Activated naive CD4-positive, alpha-beta T cell treated with anti-CD3 and anti-CD28 coated beads, Interleukin-2, amount 10 ng/mL, durations not matched to agents 7 days and 5 days (primary cell): ENCODE results near the gene HABP4.

ENCODE experiments used
- CTCF ChIA-PET: fragments of 350-600 bp; sonication (Branson Sonifier 250); formaldehyde crosslinking; loops from one replicate; lab custom pipeline; 2021; ENCODE audit warnings: antibody characterized with exemption; lab: Charles Lee
- DNase-seq: peaks from one replicate; pipeline ENCODE4 v3.0.0-alpha.2; 2020
- H3K27ac Mint-ChIP-seq: one replicate; pipeline ENCODE4 v1.8.0; 2021; ENCODE audit warnings: mild to moderate bottlenecking, moderate library complexity, mixed read lengths
- H3K27me3 Mint-ChIP-seq: one replicate; pipeline ENCODE4 v1.8.0; 2021; ENCODE audit warnings: mild to moderate bottlenecking, mixed read lengths
- H3K36me3 Mint-ChIP-seq: one replicate; pipeline ENCODE4 v1.8.0; 2021; ENCODE audit warnings: mixed read lengths
- H3K4me1 Mint-ChIP-seq: one replicate; pipeline ENCODE4 v1.8.0; 2021; ENCODE audit warnings: mixed read lengths
- H3K4me3 Mint-ChIP-seq: one replicate; pipeline ENCODE4 v1.8.0; 2021; ENCODE audit warnings: mild to moderate bottlenecking, moderate library complexity, mixed read lengths
- H3K9me3 Mint-ChIP-seq: one replicate; pipeline ENCODE4 v1.8.0; 2021; ENCODE audit warnings: mixed read lengths

Gene HABP4

DNA sequence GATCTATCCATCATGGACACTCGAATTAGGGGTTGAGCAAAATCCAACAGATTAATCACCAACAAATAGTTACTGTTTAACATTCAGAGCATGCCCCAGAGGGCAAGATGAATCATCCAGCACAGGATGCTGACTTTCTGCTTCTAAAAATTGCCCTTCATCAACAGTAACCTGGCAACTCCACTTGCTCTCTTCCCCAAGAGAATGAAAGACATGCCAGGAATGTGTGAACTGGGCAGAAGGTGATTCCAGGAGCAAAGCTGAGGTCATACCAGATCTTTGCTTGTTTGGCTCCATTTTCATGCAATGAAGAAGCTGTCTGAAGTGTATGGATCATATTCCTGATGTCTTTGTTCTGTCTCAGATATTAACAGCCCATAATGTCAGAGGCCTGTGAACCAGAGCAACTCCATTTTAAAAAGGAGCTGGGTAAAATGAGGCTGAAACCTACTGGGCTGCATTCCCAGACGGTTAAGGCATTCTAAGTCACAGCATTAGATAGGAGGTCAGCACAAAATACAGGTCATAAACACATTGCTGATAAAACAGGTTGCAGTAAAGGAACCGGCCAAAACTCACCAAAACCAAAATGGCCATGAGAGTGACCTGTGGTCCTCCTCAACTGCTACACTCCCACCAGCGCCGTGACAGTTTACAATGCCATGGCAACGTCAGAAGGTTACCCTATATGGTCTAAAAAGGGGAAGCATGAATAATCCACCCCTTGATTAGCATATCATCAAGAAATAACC, 29.3 kb upstream of the HABP4 start:
- CTCF ChIA-PET = no interaction called here
- H3K9me3 Mint-ChIP-seq = no peaks in the 10 kb centered on the region
- DNase-seq = peak; percentile 38
- peaks cover 10% of the 10 kb centered on the region for H3K36me3 Mint-ChIP-seq
- peak overlapping the region; percentile 95 for H3K27ac Mint-ChIP-seq
- peaks cover 3% of the 10 kb centered on the region for H3K27me3 Mint-ChIP-seq
- H3K4me3 Mint-ChIP-seq = peak overlapping the region; percentile 83
- peaks cover 35% of the 10 kb centered on the region for H3K4me1 Mint-ChIP-seq

GRCh38 chr9:96423322-96423984, 26.5 kb upstream of the HABP4 start:
- H3K4me3 Mint-ChIP-seq = no peak overlapping the region
- H3K27ac Mint-ChIP-seq = no peak overlapping the region
- no peak for DNase-seq
- H3K27me3 Mint-ChIP-seq = peaks cover 7% of the 10 kb centered on the region
- H3K9me3 Mint-ChIP-seq = no peaks in the 10 kb centered on the region
- H3K4me1 Mint-ChIP-seq = peaks cover 25% of the 10 kb centered on the region
- CTCF ChIA-PET = interaction anchor here (1.0 kb wide), 1 partner anchor 243 kb away, joined by 3 read pairs; no protein-coding TSS in a partner anchor
- no peaks in the 10 kb centered on the region for H3K36me3 Mint-ChIP-seq

DNA sequence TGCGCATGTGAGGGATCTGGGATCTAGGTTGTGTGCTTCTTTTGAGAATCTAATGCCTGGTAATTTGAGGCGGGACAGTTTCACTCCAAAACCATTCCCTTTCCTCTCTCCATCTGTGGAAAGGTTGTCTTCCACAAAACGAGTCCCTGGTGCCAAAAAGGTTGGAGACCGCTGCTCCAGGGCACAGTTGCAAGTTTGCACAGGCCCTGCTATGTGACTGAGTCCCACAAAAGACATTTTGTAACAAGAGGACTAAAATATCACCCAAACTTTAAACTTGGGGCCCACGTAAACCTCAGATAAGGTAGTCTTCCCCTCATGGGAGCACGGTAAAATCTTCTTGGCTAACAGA, 26.0 kb upstream of the HABP4 start:
- Mint-ChIP-seq H3K27ac (no peak overlapping the region), H3K4me3 (no peak overlapping the region), H3K27me3 (peaks cover 7% of the 10 kb centered on the region), H3K4me1 (peaks cover 25% of the 10 kb centered on the region), H3K9me3 (no peaks in the 10 kb centered on the region), H3K36me3 (no peaks in the 10 kb centered on the region)
- CTCF ChIA-PET = no interaction called here
- DNase-seq = no peak

GRCh38 chr9:96425500-96426169, 24.3 kb upstream of the HABP4 start:
- CTCF ChIA-PET = no interaction called here
- H3K27me3 Mint-ChIP-seq = peaks cover 7% of the 10 kb centered on the region
- no peak overlapping the region for H3K4me3 Mint-ChIP-seq

DNA sequence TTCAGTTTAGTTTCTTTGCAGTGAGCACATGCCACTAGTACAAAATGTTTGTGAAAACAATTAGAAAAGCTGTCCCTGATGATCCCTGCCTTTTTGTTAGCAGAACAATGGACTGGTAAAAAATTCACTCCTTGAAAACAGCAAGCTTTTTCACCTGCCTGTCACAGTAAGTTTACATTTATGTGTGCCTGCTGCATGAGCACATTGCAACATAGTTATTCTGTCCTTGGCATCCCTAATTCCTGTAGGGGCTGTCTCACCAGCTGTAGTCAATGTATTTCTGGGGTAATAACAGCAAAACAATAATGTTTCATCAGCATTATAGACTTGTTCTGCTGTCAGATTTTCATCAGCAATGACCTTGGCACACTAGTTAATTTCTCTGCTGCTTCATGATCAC, 20.2 kb upstream of the HABP4 start:
- Mint-ChIP-seq H3K27ac (no peak overlapping the region), H3K4me1 (peaks cover 3% of the 10 kb centered on the region), H3K27me3 (peaks cover 13% of the 10 kb centered on the region), H3K9me3 (no peaks in the 10 kb centered on the region), H3K36me3 (no peaks in the 10 kb centered on the region), H3K4me3 (no peak overlapping the region)
- DNase-seq = no peak
- CTCF ChIA-PET = interaction anchor here (1.1 kb wide), 1 partner anchor 12 kb away, joined by 5 read pairs; no protein-coding TSS in a partner anchor

More at GRCh38 chr9:96425500-96426169, 24.3 kb upstream of the HABP4 start:
- no peak for DNase-seq
- no peaks in the 10 kb centered on the region for H3K9me3 Mint-ChIP-seq
- H3K36me3 Mint-ChIP-seq = no peaks in the 10 kb centered on the region
- H3K4me1 Mint-ChIP-seq = peaks cover 11% of the 10 kb centered on the region
- no peak overlapping the region for H3K27ac Mint-ChIP-seq

- DNase-seq = no peak
- no peak overlapping the region for H3K27ac Mint-ChIP-seq
- H3K9me3 Mint-ChIP-seq = no peaks in the 10 kb centered on the region
- CTCF ChIA-PET = no interaction called here
- peaks cover 3% of the 10 kb centered on the region for H3K4me1 Mint-ChIP-seq
- peaks cover 13% of the 10 kb centered on the region for H3K27me3 Mint-ChIP-seq
- H3K4me3 Mint-ChIP-seq = no peak overlapping the region
- H3K36me3 Mint-ChIP-seq = no peaks in the 10 kb centered on the region
These were observed 19.6 kb upstream of the HABP4 start for GRCh38 chr9:96430377-96430776.

DNA sequence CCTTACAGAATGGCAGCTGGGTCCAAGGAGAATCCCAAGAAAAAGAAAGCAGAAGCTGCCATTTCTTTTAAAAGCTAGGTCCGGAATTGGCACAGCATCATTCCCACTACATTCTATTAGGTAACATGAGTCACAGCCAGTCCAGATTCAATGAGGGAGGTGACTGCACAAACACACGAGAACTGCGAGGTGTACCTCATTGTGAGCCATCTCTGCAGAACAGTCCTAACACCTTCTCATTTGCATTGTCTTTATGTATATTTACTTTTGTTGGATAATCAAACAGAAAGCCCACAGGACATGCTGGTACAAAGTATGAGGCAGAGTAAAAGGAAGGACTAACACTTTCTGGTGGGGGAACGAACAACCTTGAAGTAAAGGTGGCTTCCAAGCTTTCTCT, 14.6 kb upstream of the HABP4 start:
- Mint-ChIP-seq H3K4me3 (no peak overlapping the region), H3K36me3 (no peaks in the 10 kb centered on the region), H3K4me1 (no peaks in the 10 kb centered on the region), H3K9me3 (no peaks in the 10 kb centered on the region), H3K27ac (no peak overlapping the region), H3K27me3 (peaks cover 9% of the 10 kb centered on the region)
- CTCF ChIA-PET = interaction anchor here (0.9 to 1.6 kb wide), 4 partner anchors 8 to 232 kb away, joined by 3 to 5 read pairs (median 5); partner anchors contain the start of gene HABP4
- no peak for DNase-seq

- Mint-ChIP-seq H3K36me3 (no peaks in the 10 kb centered on the region), H3K9me3 (no peaks in the 10 kb centered on the region), H3K27ac (no peak overlapping the region), H3K27me3 (peaks cover 9% of the 10 kb centered on the region), H3K4me1 (no peaks in the 10 kb centered on the region), H3K4me3 (no peak overlapping the region)
- CTCF ChIA-PET = interaction anchor here (0.9 to 1.6 kb wide), 3 partner anchors 14 to 231 kb away, joined by 5 read pairs; partner anchors contain the start of gene HABP4
- no peak for DNase-seq
These were observed 13.9 kb upstream of the HABP4 start for GRCh38 chr9:96436063-96436455.

- H3K4me1 Mint-ChIP-seq = no peaks in the 10 kb centered on the region
- no peaks in the 10 kb centered on the region for H3K36me3 Mint-ChIP-seq
- no peak for DNase-seq
- no peak overlapping the region for H3K27ac Mint-ChIP-seq
- peaks cover under 1% of the 10 kb centered on the region for H3K9me3 Mint-ChIP-seq
- CTCF ChIA-PET = no interaction called here
- no peak overlapping the region for H3K4me3 Mint-ChIP-seq
- peaks cover 9% of the 10 kb centered on the region for H3K27me3 Mint-ChIP-seq
These were observed 13.4 kb upstream of the HABP4 start for GRCh38 chr9:96436456-96437126.

DNA sequence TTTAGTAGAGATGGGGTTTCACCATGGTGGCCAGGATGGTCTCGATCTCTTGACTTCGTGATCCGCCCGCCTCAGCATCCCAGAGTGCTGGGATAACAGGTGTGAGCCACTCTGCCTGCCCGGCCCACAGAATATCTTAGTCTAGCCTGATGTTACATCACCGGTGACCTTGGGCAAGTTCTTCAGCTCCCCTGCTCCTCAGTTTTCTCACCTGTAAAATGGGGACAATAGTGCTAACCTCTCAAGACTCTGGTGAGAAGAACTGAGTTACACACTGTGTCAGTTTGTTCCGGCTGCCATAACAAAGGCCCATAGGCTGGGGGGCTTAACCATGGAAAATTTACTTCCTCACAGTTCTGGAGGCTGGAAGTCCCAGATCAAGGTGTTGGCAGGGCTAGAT, 12.5 kb upstream of the HABP4 start:
- H3K27me3 Mint-ChIP-seq = peaks cover 9% of the 10 kb centered on the region
- no peaks in the 10 kb centered on the region for H3K36me3 Mint-ChIP-seq
- H3K4me3 Mint-ChIP-seq = no peak overlapping the region
- CTCF ChIA-PET = no interaction called here
- peaks cover 4% of the 10 kb centered on the region for H3K9me3 Mint-ChIP-seq
- H3K27ac Mint-ChIP-seq = no peak overlapping the region
- DNase-seq = no peak
- no peaks in the 10 kb centered on the region for H3K4me1 Mint-ChIP-seq

DNA sequence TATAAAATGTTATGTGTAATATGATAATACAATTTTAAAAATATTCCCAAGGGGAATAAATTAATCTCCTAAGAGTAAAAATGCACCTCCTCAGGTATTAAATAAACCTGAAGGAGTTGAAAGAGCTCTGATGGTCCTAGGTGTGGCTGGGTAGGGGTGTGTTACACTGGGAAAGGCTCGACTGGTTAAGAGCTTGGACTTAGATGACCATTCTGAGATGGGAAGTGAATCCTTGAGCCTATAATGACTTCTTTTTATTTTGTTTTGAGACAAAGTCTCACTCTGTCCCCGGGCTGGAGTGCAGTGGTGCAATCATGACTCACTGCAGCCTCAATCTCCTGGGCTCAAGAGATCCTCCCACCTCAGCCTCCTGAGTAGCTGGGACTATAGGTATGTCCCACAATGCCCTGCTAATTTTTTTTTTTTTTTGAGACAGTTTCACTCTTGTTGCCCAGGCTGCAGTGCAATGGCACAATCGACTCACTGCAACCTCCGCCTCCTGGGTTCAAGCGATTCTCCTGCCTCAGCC, 9.2 kb upstream of the HABP4 start:
- Mint-ChIP-seq H3K27me3 (peaks cover 6% of the 10 kb centered on the region), H3K9me3 (peaks cover 4% of the 10 kb centered on the region), H3K36me3 (no peaks in the 10 kb centered on the region), H3K4me1 (no peaks in the 10 kb centered on the region), H3K27ac (no peak overlapping the region), H3K4me3 (no peak overlapping the region)
- CTCF ChIA-PET = interaction anchor here (0.6 to 2.5 kb wide), 2 partner anchors 174 to 226 kb away, joined by 3 to 24 read pairs; no protein-coding TSS in a partner anchor
- DNase-seq = no peak

DNA sequence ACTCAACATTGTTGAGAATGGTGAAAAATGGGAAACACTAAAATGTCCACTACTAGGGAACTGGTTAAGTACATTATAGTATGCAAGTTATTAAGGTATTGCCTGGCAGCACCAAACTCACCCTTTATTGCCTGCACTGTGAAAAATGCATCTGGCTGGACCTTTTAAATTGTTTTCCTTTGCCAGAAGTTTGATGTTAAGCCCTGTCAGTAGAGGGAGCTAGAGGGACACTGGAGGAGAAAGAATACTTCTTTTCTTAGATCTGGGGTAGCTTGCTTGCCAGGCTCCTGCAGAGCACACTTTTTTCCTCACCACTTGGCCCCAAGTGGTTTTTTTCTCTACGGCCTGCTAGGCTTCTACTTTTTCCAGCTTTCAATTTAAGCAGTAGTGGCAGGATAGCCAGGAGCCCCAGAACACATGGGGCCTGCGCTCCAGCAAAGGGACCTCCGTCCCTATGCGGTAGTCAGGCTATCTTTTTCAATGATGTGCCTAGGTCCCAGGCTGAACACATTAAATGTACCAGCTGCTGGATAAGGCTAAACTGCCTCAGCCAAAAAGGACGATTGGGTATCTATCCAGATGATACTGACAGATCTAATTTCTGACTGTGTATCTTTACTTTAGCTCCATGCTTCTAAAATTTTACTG, 8.0 kb upstream of the HABP4 start:
- peaks cover 4% of the 10 kb centered on the region for H3K9me3 Mint-ChIP-seq
- no peak overlapping the region for H3K27ac Mint-ChIP-seq
- H3K4me1 Mint-ChIP-seq = no peaks in the 10 kb centered on the region
- peak; percentile 24 for DNase-seq
- no peaks in the 10 kb centered on the region for H3K36me3 Mint-ChIP-seq
- no peak overlapping the region for H3K4me3 Mint-ChIP-seq
- H3K27me3 Mint-ChIP-seq = peaks cover 6% of the 10 kb centered on the region
- CTCF ChIA-PET = interaction anchor here (0.9 to 2.5 kb wide), 10 partner anchors 10 to 225 kb away, joined by 3 to 24 read pairs (median 5); no protein-coding TSS in a partner anchor

GRCh38 chr9:96442491-96442890, 7.5 kb upstream of the HABP4 start:
- no peak overlapping the region for H3K27ac Mint-ChIP-seq
- H3K9me3 Mint-ChIP-seq = peaks cover 4% of the 10 kb centered on the region
- DNase-seq = no peak
- peaks cover 12% of the 10 kb centered on the region for H3K27me3 Mint-ChIP-seq
- CTCF ChIA-PET = interaction anchor here (0.9 to 2.5 kb wide), 10 partner anchors 10 to 224 kb away, joined by 3 to 24 read pairs (median 5); no protein-coding TSS in a partner anchor
- peaks cover 3% of the 10 kb centered on the region for H3K4me1 Mint-ChIP-seq
- H3K36me3 Mint-ChIP-seq = no peaks in the 10 kb centered on the region
- H3K4me3 Mint-ChIP-seq = no peak overlapping the region
